MM.1S (cell line): ENCODE results near the gene ETV7.

Experiments
- DNase-seq: peaks from one replicate; pipeline ENCODE4 v3.0.0-alpha.2; 2015
- H2AFZ ChIP-seq: fragments of 300-600 bp; sonication (generic); 2 replicates; pipeline ENCODE4 v1.6.0; 2016; ENCODE audit warnings: antibody characterized with exemption, low read length
- H3F3A ChIP-seq: fragments of 300-600 bp; sonication (generic); 2 replicates; pipeline ENCODE4 v1.6.1; 2016; ENCODE audit warnings: mild to moderate bottlenecking, antibody characterized with exemption, low read length, moderate library complexity, mixed read lengths; ENCODE audit not compliant: insufficient read depth
- H3K27ac ChIP-seq: fragments of 300-600 bp; sonication (generic); 2 replicates; pipeline ENCODE4 v1.5.1; 2016; ENCODE audit warnings: mild to moderate bottlenecking, low read length
- H3K27me3 ChIP-seq: fragments of 300-600 bp; sonication (generic); replicated peaks from 2 replicates; pipeline ENCODE4 v1.6.0; 2016; ENCODE audit warnings: low read length; ENCODE audit not compliant: insufficient read depth
- H3K36me3 ChIP-seq: fragments of 300-600 bp; sonication (generic); replicated peaks from 2 replicates; pipeline ENCODE4 v1.6.1; 2016; ENCODE audit warnings: mild to moderate bottlenecking, low read length, mixed read lengths; ENCODE audit not compliant: insufficient read depth
- H3K4me1 ChIP-seq: fragments of 300-600 bp; sonication (generic); 2 replicates; pipeline ENCODE4 v1.6.1; 2016; ENCODE audit warnings: low read length, mixed read lengths
- H3K4me2 ChIP-seq: fragments of 300-600 bp; sonication (generic); 2 replicates; pipeline ENCODE4 v1.6.0; 2016; ENCODE audit warnings: low read depth, low read length
- H3K4me3 ChIP-seq: fragments of 300-600 bp; sonication (generic); 2 replicates; pipeline ENCODE4 v1.5.1; 2016; ENCODE audit warnings: low read length, mixed read lengths
- H3K79me2 ChIP-seq: fragments of 300-600 bp; sonication (generic); 2 replicates; pipeline ENCODE4 v1.6.1; 2016; ENCODE audit warnings: mixed run types, low read length, mixed read lengths
- H3K9ac ChIP-seq: fragments of 300-600 bp; sonication (generic); 2 replicates; pipeline ENCODE4 v1.6.1; 2016; ENCODE audit warnings: low read length, mixed read lengths
- H3K9me2 ChIP-seq: fragments of 300-600 bp; sonication (generic); replicated peaks from 2 replicates; pipeline ENCODE4 v1.6.1; 2016; ENCODE audit warnings: mild to moderate bottlenecking, low read length, mixed read lengths; ENCODE audit not compliant: insufficient read depth
- H3K9me3 ChIP-seq: fragments of 300-600 bp; sonication (generic); replicated peaks from 2 replicates; pipeline ENCODE4 v1.6.1; 2016; ENCODE audit warnings: mild to moderate bottlenecking, low read length, mixed read lengths; ENCODE audit not compliant: insufficient read depth
- H4K20me1 ChIP-seq: fragments of 300-600 bp; sonication (generic); 2 replicates; pipeline ENCODE4 v1.6.1; 2016; ENCODE audit warnings: mild to moderate bottlenecking, low read length, moderate library complexity, mixed read lengths; ENCODE audit not compliant: insufficient read depth
- CTCF ChIP-seq: fragments of 300-600 bp; sonication (generic); IDR thresholded peaks from 2 replicates; pipeline ENCODE4 v1.5.1; 2016; ENCODE audit warnings: antibody characterized with exemption, low read length, mixed read lengths
- EZH2 ChIP-seq: fragments of 300-600 bp; sonication (generic); optimal IDR thresholded peaks from 2 replicates; pipeline ENCODE3; 2017; ENCODE audit warnings: low read depth, mild to moderate bottlenecking, antibody characterized with exemption, low read length, mixed read lengths
- EZH2phosphoT487 ChIP-seq: fragments of 300-600 bp; sonication (generic); IDR thresholded peaks from 2 replicates; pipeline ENCODE4 v1.6.1; 2018; ENCODE audit warnings: antibody characterized with exemption, low read length

ETV7 gene

GRCh38 chr6:36378243-36378920 is 9.1 kb downstream of the ETV7 start:
- Histone ChIP-seq H3K4me1 (no peaks in the 10 kb centered on the region), H3K27me3 (no peaks in the 10 kb centered on the region), H3K9me3 (no peaks in the 10 kb centered on the region), H2AFZ (no peak overlapping the region), H4K20me1 (no peaks in the 10 kb centered on the region), H3K36me3 (no peaks in the 10 kb centered on the region), H3K27ac (no peak overlapping the region), H3K4me2 (no peak overlapping the region), H3K9ac (no peak overlapping the region), H3F3A (no peaks in the 10 kb centered on the region), H3K9me2 (no peaks in the 10 kb centered on the region), H3K79me2 (no peaks in the 10 kb centered on the region), H3K4me3 (no peak overlapping the region)
- DNase-seq = no peak
- TF ChIP-seq CTCF (no peak), EZH2 (no peak), EZH2phosphoT487 (no peak)

- DNase-seq = no peak
- no peaks in the 10 kb centered on the region for H3K4me1 ChIP-seq
- no peak overlapping the region for H3K9ac ChIP-seq
- no peaks in the 10 kb centered on the region for H3K27me3 ChIP-seq
- H3K9me2 ChIP-seq = no peaks in the 10 kb centered on the region
- H4K20me1 ChIP-seq = no peaks in the 10 kb centered on the region
- no peaks in the 10 kb centered on the region for H3K36me3 ChIP-seq
- no peak overlapping the region for H3K4me3 ChIP-seq
- no peak overlapping the region for H2AFZ ChIP-seq
- no peak overlapping the region for H3K4me2 ChIP-seq
- TF ChIP-seq EZH2 = no peak
- no peak for TF ChIP-seq EZH2phosphoT487
- TF ChIP-seq CTCF = no peak
- no peaks in the 10 kb centered on the region for H3F3A ChIP-seq
- no peaks in the 10 kb centered on the region for H3K79me2 ChIP-seq
- no peaks in the 10 kb centered on the region for H3K9me3 ChIP-seq
- no peak overlapping the region for H3K27ac ChIP-seq
Measured at GRCh38 chr6:36377594-36377993, 9.9 kb downstream of the ETV7 start.

GRCh38 chr6:36376742-36377141 is 10.7 kb downstream of the ETV7 start:
- no peak overlapping the region for H3K27ac ChIP-seq
- no peak overlapping the region for H2AFZ ChIP-seq
- H3K9ac ChIP-seq = no peak overlapping the region
- no peaks in the 10 kb centered on the region for H4K20me1 ChIP-seq
- no peaks in the 10 kb centered on the region for H3K9me3 ChIP-seq
- H3K27me3 ChIP-seq = no peaks in the 10 kb centered on the region
- no peak overlapping the region for H3K4me3 ChIP-seq
- no peaks in the 10 kb centered on the region for H3F3A ChIP-seq
- H3K4me2 ChIP-seq = no peak overlapping the region
- no peak for DNase-seq
- H3K36me3 ChIP-seq = no peaks in the 10 kb centered on the region
- H3K79me2 ChIP-seq = no peaks in the 10 kb centered on the region
- TF ChIP-seq EZH2 (no peak), EZH2phosphoT487 (no peak), CTCF (no peak)
- no peaks in the 10 kb centered on the region for H3K4me1 ChIP-seq
- no peaks in the 10 kb centered on the region for H3K9me2 ChIP-seq
